ENCODE measurements around the gene CDH23. TPM values are rescaled to one million over a fixed set of nuclear protein-coding genes. Genes with fewer than 3 reads are reported as not detected.

Gene CDH23
- total RNA-seq, 2 experiments from 2014 or later: 4.6 to 5.2 TPM

DNA sequence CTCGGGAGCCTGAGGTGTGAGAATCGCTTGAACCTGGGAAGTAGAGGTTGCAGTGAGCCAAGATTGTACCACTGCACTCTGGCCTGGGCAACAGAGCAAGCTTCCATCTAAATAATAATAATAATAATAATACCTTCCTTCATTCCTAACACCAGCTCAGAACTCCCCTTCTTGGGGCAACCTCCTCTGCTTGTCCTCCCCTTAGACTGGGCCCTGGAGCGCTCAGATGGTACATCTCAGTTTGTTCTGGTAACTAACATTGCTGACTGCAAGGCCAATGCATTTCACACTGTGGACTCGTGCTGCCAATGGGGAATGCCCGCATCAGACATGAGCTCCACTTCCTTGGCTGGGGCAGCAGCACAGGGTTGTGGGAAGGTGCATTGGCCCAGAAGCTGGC lies 245.3 kb downstream of the CDH23 start:
- Mint-ChIP-seq H3K36me3 (ENCODE audit: low read depth) (no peaks in the 10 kb centered on the region), H3K9me3 (no peaks in the 10 kb centered on the region), H3K27ac (no peak overlapping the region), H3K27me3 (no peaks in the 10 kb centered on the region), H3K4me1 (ENCODE audit: low read depth) (peaks cover 4% of the 10 kb centered on the region), H3K4me3 (no peak overlapping the region)
- CTCF ChIA-PET: no interaction called here
- POLR2A ChIA-PET: no interaction called here
- ATAC-seq (ENCODE audit: poor library complexity): no peak
- TF ChIP-seq, protein P1, sequence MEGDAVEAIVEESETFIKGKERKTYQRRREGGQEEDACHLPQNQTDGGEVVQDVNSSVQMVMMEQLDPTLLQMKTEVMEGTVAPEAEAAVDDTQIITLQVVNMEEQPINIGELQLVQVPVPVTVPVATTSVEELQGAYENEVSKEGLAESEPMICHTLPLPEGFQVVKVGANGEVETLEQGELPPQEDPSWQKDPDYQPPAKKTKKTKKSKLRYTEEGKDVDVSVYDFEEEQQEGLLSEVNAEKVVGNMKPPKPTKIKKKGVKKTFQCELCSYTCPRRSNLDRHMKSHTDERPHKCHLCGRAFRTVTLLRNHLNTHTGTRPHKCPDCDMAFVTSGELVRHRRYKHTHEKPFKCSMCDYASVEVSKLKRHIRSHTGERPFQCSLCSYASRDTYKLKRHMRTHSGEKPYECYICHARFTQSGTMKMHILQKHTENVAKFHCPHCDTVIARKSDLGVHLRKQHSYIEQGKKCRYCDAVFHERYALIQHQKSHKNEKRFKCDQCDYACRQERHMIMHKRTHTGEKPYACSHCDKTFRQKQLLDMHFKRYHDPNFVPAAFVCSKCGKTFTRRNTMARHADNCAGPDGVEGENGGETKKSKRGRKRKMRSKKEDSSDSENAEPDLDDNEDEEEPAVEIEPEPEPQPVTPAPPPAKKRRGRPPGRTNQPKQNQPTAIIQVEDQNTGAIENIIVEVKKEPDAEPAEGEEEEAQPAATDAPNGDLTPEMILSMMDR (IDR thresholded peaks at IDR 0.05): no peak
- Histone ChIP-seq H3K27ac (ENCODE audit: low read depth in 1 of 2, low read length in 2 of 2) (no peak overlapping the region), H3K4me1 (ENCODE audit: insufficient read depth, low read length) (peaks cover 5% of the 10 kb centered on the region), H3K27me3 (ENCODE audit: control insufficient read depth in 1 of 2, insufficient read depth in 2 of 2, low read length in 2 of 2) (no peaks in the 10 kb centered on the region), H3K36me3 (ENCODE audit: insufficient read depth, low read length) (no peaks in the 10 kb centered on the region), H3K9me3 (ENCODE audit: control insufficient read depth in 1 of 2, insufficient read depth in 1 of 2, low read length in 2 of 2) (no peaks in the 10 kb centered on the region), H3K4me3 (ENCODE audit: low read length) (no peak overlapping the region)
- DNase-seq: no peak
- intact Hi-C loops (cut with DNase I, micrococcal nuclease): no loop called here

DNA sequence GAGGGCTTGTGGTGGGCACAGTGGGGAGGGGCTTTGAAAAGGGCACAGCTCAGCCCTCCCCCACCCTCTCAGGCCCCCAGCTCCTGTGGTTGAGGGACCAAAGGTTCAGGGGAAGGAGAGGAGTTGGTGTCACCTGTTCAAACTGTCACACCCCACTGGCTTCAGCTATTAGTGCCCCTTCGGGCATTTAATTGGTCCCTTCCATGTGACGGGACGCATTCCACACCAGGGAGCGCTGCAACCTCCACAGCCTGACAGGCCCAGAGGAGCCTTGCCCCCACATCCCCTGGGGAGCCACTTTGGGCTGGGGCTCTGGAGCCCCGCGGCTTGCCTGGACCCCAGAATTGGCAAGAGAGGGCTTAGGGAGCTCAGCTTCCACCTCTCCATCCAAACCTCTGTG lies 247.2 kb downstream of the CDH23 start:
- POLR2A ChIA-PET: no interaction called here
- no peak overlapping the region for H3K27ac ChIP-seq (ENCODE audit: low read depth in 1 of 2, low read length in 2 of 2)
- Mint-ChIP-seq H3K4me1 (ENCODE audit: low read depth) (no peaks in the 10 kb centered on the region), H3K9me3 (no peaks in the 10 kb centered on the region), H3K27ac (no peak overlapping the region), H3K36me3 (ENCODE audit: low read depth) (no peaks in the 10 kb centered on the region), H3K4me3 (no peak overlapping the region), H3K27me3 (no peaks in the 10 kb centered on the region)
- H3K4me3 ChIP-seq (ENCODE audit: low read length): no peak overlapping the region
- no peaks in the 10 kb centered on the region for H3K27me3 ChIP-seq (ENCODE audit: control insufficient read depth in 1 of 2, insufficient read depth in 2 of 2, low read length in 2 of 2)
- H3K9me3 ChIP-seq (ENCODE audit: control insufficient read depth in 1 of 2, insufficient read depth in 1 of 2, low read length in 2 of 2): no peaks in the 10 kb centered on the region
- CTCF ChIA-PET: no interaction called here
- no peaks in the 10 kb centered on the region for H3K4me1 ChIP-seq (ENCODE audit: insufficient read depth, low read length)
- ATAC-seq (ENCODE audit: poor library complexity) (no peak), DNase-seq (no peak)
- intact Hi-C loops (cut with DNase I, micrococcal nuclease): no loop called here
- no peaks in the 10 kb centered on the region for H3K36me3 ChIP-seq (ENCODE audit: insufficient read depth, low read length)
- TF ChIP-seq, protein P1 (IDR thresholded peaks at IDR 0.05): no peak

DNA sequence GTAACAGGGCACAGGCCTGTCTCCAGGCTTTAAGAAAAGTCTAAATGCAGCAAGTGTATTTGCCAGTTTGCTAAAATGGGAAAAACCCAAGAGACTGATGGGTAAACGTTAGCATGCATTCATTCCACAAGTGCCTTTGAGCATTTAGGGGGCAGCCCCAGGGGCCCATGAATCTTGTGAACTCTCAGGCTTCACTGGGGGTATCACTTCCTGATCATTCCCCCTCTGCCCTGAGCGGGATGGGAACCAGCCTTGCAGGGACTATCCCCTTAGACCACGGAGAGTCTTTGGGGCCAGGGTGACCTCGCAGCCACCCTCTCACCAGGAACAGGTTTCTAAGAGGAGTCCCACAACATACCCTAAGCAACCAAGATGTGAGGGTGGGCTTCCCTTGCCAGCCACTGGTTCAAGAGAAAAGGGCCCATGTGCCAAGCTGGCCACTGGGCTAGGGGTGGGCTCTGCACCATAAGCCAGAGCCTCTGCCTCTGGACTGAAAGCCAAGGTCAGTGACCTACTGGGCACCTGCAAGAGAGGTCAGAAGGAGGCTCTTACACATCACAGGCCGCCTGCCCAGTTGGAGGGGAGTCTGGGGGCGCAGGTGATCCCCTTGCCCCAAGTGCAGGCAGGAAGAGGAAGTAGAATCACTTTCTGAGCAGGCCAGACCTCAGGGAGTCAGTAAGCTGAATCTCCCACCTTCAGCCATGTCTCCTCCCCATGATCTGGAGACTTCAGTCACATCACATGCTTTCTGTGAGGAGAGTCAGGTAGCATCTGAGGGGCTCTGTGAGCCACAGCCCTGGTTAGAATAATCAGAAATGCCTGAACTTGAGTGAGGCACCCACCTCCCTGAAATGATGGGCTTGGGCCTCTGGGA lies 247.8 kb downstream of the CDH23 start:
- DNase-seq (no peak), ATAC-seq (ENCODE audit: poor library complexity) (no peak)
- TF ChIP-seq, protein P1 (IDR thresholded peaks at IDR 0.05): no peak
- Mint-ChIP-seq H3K36me3 (ENCODE audit: low read depth) (no peaks in the 10 kb centered on the region), H3K4me3 (no peak overlapping the region), H3K9me3 (no peaks in the 10 kb centered on the region), H3K27me3 (no peaks in the 10 kb centered on the region), H3K4me1 (ENCODE audit: low read depth) (no peaks in the 10 kb centered on the region), H3K27ac (no peak overlapping the region)
- H3K4me1 ChIP-seq (ENCODE audit: insufficient read depth, low read length): no peaks in the 10 kb centered on the region
- H3K27ac ChIP-seq (ENCODE audit: low read depth in 1 of 2, low read length in 2 of 2): no peak overlapping the region
- POLR2A ChIA-PET: no interaction called here
- CTCF ChIA-PET: no interaction called here
- intact Hi-C loops (cut with DNase I, micrococcal nuclease): no loop called here
- no peaks in the 10 kb centered on the region for H3K36me3 ChIP-seq (ENCODE audit: insufficient read depth, low read length)
- H3K9me3 ChIP-seq (ENCODE audit: control insufficient read depth in 1 of 2, insufficient read depth in 1 of 2, low read length in 2 of 2): no peaks in the 10 kb centered on the region
- no peak overlapping the region for H3K4me3 ChIP-seq (ENCODE audit: low read length)
- H3K27me3 ChIP-seq (ENCODE audit: control insufficient read depth in 1 of 2, insufficient read depth in 2 of 2, low read length in 2 of 2): no peaks in the 10 kb centered on the region
